Effector CD4-positive, alpha-beta T cell (primary cell): ENCODE measurements around the gene NIPAL1.
"Not testable (repeated sequence)": the region's sequence is repeated elsewhere in the genome, so short reads cannot be mapped to it uniquely, and the experiment has no call there.

Experiments used
- DNase-seq: peaks from one replicate; pipeline ENCODE4 v3.0.0-alpha.2; 2020
- total RNA-seq: gene quantifications from one replicate; lab custom pipeline; 2026; lab: John Stamatoyannopoulos, UW

The NIPAL1 gene
- total RNA-seq: 0.75 reads per million

DNA sequence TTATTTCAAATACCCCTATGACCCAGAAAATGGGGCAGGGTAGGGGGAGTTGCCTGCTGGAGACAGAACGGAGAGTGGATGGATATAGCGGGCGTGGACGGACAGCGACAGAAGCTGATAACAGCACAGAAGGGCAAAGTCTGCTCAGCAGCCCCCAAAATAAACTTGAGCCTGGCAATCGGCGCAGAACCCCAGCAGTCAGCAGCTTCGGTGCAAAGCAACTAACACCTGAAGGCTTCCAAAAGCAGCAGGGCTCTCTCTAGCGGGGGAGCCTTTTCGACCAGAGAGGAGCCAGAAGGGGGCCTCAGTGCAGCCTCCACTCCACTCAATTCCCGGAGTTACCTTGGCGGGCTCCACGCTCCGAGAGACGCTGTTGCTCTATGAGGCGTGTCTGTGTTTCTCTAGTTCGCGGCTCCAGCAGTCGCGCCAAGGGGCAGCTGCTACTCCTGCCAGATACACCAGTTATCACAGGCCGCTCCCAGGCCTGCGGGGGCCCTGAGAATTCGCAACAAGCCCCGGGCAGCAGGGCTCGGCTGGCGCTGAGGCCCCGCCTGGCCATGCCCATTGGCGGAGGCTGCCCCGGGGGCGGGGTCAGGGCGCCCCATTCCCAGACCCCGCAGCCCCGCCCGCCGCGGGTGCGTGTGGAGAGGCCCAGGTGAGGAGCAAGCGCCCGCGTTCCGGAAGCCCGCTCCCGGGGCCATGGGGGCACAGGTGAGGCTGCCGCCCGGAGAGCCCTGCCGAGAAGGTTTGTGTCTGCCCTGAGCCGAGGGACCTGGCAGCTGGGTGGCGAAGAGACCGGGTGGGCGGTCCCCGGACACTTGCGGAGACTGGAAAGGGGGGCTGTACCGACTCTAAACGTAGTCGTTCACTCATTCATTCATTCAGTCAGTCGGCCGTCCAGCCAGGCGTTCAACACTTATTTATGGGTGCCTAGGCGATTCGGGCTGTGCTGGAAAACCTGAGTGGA lies at the start of gene NIPAL1, which contains the start of gene CNGA1:
Gene NIPAL1 (plus strand): TSS at position 632 of the 967 bp plus-strand sequence. CDS start 68 bp downstream, at position 700.
Gene CNGA1 (minus strand): TSS at position 541 of the 967 bp plus-strand sequence. CDS start 63,992 bp downstream, outside the sequence.
- DNase-seq: peak; percentile 64

DNA sequence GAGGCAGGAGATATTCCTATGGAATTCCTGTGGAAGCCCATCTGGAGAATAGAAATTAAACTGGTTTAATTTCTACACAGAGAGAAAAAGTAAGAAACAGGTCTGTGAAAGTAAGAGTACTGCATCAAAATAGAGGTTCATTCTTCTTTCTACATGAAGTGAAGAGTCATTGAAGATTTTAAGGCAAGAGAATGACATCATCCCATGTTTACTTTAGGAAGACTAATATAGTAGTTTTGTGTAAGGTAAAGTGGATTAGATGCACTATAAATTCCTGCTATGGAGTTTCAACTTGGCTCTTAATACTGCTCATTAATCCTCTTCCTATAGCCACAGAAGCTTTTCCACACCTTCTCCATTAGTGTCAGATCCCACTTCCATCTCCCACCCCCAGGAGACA lies 47.7 kb upstream of the NIPAL1 start:
- no peak for DNase-seq

DNA sequence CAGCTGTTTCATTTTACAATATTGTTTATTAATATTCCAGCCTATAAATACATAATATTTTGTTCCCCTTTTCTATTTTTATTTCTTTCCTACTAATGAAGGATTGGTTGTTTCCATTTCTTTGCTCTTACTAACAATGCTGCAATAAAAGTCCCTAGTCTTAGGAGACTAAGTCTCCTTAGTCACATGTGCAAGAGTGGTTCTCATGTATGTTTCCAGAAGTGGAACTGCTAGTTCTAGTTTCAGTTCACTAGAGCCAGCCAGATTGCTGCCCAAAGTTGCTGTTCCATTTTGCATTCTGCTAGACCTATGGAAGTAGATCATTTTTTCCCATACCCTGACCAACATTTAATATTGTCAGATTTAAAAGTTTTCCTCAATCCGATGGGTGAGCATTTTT lies 44.4 kb upstream of the NIPAL1 start:
- no peak for DNase-seq

DNA sequence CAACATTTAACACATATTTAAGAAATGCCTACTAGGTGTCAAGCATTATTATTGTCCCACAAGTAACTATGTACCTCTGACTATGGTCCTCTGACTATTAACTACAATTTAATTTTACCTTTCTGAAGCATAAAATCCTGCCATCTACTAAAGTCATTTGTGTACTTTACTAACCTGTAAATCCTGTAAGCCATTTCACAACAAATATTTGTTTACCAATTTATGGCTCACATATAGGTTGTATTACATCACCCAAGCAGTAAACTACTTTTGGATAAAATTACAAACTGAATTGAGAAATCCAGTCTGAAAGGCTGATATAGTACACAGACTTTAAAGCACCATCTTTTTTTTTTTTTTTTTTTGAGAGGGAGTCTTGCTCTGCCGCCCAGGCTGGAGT lies 43.9 kb upstream of the NIPAL1 start:
- no peak for DNase-seq

DNA sequence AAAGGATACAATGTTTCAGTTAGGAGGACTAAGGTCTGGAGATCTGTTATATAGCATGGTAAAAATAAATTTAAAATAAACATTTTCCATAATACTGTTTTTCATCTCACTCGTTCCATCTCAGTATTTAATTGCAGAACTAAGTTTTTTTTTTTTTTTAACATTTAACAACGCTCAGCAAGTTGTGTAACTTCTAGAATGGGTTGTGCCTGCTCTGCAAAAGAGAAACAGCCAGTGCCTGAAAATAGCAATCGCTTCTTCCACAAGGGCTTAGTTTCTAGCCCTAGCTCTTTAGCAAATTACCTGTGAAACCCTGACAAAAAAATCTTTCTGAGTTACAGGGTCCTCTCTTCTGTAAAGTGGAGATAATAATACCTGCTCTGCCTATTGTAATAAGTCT lies 42.0 kb upstream of the NIPAL1 start:
- no peak for DNase-seq

DNA sequence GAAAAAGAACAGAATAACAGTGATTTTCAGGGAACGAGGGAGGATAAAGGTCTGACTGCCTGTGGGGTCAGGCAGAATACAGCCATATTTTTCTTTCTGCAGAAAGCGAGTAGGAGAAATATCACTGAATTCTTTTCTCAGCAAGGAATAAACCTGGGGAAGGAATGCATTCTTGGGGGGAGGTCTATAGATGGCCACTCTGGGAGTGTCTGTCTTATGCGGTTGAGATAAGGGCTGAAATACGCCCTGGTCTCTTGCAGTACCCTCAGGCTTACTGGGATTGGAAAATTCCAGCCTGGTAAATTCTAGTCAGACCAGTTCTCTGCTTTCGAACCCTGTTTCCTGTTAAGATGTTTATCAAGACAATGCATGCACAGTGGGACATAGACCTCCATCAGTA lies 26.4 kb upstream of the NIPAL1 start:
- no peak for DNase-seq

DNA sequence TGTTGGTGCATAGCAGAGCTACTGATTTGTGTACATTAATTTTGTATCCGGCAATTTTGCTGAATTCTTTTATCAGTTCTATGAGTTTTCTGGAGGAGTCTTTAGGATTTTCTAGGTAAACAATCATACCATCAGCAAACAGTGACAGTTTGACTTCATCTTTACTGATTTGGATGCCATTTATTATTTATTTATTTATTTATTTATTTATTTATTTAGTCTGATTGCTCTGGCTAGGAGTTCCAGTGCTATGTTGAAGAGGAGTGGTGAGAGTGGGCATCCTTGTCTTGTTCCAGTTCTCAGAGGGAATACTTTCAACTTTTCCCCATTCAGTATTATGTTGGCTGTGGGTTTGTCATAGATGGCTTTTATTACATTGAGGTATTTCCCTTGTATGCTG lies 24.1 kb upstream of the NIPAL1 start:
- DNase-seq: not testable (repeated sequence)

DNA sequence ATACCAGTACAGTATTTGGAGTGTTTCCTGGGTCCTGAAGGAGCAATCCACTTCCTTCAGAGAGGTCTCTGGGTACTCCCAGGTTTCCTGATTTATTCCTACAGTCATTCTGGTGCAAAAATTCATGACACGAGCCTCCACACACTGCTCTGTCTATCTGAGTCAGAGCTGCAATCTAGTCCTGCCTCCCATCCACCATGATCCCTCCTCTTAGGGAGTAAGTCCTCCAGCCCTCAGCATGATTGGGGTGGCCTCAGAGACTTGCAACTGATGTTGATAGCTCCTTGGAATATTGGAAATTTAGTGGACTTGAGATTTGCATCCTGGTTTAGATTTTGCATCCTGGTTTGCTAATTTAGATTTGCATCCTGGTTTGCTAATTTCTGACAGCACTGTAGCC lies 20.6 kb upstream of the NIPAL1 start:
- no peak for DNase-seq

DNA sequence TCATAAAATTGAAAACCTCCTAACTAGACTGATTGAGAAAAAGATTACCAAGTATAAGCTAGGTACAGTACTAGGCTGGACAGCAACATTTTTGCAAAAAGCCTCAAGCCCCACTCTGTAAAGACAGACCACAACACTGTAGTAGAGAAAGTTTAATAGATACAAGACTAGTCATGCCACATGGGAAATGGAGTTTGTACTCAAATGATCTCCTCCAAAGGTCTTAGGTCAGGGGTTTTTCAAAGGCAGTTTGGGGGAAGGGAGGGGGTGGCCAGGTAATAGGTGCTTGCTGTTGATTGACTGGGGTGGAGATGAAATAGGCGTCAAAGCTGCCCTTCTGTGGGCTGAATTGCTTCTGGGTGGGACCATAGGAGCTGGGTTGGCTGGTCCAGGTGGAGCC lies 14.3 kb upstream of the NIPAL1 start:
- no peak for DNase-seq

DNA sequence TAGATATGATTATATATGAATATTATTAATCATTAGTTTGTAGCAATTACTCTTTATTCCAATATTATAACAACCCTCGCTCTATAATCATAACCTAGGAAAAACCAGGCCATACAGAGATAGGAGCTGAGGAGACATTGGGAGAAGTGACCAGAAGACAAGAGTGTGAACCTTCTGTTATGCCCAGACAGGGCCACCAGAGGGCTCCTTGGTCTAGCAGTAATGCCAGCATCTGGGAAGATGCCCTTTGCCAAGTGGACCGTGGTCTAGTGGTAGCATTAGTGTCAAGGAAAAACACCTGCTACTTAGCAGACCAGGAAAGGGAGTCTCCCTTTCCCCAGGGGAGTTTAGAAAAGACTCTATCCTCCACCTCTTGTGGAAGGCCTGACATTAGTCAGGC lies 13.0 kb upstream of the NIPAL1 start:
- not testable (repeated sequence) for DNase-seq

DNA sequence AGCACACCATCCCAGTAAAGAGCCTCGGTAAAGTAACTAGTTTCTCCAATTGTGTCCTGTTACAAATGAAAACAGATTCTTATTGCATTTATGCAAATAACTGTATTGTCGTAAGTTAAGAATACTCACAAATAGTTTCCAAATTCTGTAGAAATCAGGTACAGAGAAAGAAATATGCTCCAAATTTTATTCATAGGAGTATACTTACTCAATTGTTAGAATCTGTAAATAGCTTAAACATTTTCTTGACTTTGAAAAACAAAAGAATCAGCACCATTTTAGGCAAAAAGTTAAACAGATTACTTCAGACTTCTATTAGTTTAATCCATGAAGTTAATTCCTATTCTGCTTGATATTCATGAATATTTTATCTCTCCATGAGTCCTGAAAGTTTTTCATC lies 10.8 kb upstream of the NIPAL1 start:
- no peak for DNase-seq

DNA sequence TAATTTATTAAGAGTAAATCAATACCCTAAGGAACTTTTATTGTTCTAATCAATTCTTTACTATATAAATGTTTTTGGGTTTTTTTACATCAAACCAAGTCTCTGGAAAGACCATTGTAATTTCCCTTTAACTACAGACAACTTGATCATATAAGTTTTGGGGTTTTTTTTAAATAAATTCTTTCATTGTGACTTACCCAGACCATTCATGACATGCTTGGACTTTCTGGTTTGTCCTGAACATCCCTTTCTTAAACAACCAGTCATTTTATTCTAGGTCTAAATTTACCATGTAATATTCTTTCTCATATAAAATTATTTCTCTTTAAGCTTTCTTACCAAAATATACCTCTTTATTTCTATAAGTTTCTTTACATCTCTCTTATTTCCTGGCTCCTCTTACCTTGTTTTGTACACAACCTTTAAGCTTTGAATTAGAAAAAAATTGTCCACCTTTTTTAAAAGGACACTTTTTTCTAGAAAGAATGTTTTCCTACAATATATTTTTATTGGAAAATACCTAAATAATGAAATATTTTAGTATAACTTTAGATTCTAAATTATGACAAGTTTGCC lies 8.5 kb upstream of the NIPAL1 start:
- DNase-seq: no peak

DNA sequence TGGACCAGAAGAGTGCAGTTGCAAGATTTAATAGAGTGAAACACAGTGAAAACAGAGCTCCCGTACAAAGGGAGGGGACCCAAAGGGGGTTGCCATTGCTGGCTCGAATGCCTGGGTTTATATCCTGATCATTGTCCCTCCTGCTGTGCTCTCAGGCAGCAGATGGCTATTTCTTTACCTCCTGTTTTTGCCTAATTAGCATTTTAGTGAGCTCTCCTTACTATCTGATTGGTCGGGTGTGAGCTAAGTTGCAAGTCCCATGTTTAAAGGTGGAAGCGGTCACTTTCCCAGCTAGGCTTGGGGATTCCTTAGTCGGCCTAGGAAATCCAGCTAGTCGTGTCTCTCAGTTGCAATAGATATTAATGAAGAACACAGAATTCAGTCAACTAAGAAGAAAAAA lies 5.7 kb upstream of the NIPAL1 start:
- not testable (repeated sequence) for DNase-seq

DNA sequence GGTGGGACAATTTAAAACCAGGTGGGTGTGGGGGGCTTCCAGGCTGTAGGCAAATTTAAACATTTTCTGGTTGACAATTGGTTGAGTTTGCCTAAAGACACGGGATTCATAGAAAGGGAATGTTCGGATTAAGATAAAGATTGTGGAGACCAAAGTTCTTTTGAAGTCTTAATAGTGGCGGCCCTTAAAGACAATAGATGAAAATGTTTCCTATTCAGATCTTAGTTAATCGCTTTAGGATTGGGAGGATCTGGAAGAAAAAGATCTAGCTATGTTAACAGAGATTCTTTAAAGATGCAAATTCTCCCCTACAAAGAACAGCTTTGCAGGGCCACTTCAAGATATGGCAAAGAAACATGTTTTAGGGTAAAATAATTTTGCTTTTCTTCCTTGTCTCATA lies 4.8 kb upstream of the NIPAL1 start:
- no peak for DNase-seq

DNA sequence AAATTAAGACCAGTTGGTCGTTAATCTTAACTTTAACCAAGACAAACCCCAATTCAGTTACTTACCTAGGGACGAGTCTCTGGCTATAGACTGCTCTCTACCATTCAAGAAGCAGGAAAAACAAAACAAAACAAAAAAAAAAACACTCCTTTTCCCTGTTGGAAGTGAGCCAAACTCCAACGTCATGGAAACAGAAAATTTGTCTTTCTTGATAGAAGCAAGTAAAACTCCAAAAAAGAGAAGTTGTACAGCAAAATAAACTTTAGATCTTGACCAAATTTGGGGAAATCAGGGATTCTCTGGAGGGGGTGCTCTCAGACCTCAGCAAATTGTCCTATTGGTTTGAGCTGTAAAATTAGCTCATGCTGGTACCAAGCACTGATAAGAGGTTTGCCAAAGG lies 3.7 kb upstream of the NIPAL1 start:
- no peak for DNase-seq

DNA sequence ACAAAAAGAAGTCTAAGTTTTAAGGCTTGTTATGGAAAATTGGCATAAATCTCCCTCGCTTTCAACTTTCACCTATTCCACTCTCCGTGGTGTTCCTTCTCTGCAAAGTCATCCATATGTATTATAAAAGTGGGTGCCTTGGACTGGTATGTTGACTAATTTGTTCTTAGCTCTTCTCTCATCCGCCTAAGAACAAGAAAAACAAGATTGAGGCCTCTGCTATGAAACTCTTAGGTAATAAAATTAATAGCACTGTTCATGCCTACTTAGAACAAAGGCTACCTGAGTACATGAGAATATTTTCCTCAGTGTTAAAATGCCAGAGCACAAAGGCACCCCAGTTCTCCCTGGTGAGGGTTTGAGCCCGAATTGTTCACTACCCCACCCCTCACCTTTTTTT lies 1.4 kb upstream of the NIPAL1 start:
- DNase-seq: no peak

DNA sequence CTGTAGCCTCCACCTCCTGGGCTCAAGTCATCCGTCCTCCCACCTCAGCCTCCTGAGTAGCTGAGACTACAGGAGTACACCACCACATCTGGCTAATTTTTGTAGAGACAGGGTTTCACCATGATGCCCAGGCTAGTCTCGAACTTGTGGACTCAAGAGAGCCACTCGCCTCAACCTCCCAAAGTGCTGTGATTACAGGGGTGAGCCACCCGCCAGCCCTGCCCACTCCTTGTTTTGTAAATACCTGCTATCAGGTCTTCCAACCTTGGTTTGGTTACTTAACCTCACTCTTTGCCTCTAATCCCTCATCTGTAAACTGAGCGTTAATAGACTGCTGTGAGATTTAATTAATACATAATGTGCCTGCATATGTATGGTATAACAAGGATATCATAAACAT lies 894 bp upstream of the NIPAL1 start:
- no peak for DNase-seq

DNA sequence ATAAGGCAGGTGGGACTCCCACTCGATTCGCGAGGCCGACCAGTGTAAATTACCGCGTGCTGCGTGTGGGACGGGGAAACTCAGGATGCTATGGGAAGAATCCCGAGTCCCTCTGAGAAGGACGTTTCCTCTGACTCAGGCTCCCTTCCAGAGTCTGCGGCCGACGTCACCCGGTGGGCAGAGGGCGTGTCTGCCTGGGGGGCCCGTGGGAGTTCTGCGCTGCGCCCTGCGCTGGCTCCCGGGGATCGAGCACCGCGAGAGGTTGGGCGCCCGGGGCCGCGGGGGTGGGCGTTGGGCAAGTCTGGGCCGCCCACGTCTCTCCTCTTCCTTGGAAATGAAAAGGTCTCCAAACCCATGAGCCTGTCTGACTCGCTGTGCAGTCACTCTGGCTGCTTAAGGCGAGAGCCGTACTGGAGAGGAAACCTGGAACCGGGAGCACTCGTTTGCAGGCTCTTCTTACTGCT lies 568 bp downstream of the NIPAL1 start:
- DNase-seq: peak; percentile 9

DNA sequence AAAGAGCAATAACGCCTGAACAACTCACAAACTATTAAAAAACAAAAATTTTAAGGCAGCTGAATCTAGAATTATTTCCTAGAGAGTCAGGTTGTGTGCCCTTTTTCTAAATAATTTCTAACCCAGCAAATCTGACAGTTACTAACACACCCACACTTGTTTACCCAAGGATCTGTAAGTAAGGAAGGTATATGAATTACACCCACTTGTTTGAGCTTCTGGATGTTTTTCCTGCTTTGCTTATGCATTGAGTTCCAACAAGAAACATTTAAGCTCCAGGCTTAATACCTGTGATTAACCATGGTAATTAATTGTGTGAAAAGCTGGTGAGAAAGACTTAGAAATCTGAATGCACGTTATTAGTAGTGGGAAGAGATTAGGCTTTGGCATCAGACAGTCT lies 1.5 kb downstream of the NIPAL1 start:
- no peak for DNase-seq

DNA sequence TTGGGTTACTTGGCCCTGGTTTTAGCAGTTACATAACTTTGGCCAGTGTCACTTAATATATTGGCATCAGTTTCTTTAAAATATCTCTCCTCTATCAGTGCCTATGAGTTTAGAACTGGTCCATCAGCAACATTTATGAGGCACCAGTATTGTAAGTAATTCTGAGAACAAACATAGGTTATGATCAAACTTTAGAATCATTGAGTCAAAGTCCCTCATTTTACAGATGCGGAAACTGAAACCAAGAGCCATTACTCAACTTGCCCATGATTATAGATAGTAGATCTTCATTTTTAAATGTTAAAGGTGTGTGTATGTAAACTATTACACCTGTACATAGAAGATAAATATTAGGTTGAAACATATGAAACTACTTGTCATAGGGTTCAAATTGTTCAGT lies 4.5 kb downstream of the NIPAL1 start:
- DNase-seq: no peak

DNA sequence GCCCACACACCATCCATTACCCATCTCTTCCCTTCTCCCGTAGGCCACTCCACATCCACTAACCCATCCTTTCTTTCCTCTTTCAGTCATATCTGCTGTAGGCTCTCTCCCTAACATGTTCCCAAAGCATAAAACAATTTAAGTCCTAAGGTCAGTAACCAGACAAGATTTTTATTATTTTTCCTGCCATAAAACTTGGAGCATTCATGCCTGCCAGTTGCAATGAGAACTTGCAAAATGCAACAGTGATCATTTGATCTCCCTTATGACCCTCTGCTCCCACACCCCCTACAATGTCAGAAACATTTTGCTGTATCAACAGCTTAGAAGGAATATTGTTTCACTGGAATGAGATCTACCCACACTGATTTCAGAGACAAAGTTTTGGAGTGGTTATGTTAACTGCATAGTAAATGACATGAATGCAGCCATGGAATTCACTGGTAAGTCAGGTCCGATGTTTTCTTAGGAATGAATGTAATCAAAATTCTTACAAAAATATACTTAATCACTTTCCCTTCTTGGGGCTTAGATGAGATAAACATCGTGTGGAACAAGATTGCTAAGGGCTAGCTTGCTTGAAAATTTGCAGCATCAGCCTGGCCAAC lies 5.7 kb downstream of the NIPAL1 start:
- DNase-seq: no peak

DNA sequence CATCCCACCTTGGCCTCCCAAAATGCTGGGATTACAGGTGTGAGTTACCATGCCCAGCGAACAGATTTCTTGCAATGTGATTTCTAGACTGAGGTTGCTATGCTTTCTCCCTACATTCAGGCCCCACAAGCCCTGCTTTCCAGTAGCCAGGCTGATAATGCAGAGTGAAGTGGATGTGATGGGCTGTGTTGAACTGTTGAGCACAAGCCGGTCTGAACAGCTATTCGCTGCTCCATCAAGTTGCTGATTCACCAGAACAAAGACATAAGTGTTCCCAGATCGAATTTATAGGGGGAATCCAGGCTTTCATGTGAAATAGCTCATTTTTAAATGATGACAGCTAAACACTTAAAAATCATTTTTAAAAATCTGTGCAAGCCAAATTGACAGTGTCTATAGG lies 8.0 kb downstream of the NIPAL1 start:
- no peak for DNase-seq

DNA sequence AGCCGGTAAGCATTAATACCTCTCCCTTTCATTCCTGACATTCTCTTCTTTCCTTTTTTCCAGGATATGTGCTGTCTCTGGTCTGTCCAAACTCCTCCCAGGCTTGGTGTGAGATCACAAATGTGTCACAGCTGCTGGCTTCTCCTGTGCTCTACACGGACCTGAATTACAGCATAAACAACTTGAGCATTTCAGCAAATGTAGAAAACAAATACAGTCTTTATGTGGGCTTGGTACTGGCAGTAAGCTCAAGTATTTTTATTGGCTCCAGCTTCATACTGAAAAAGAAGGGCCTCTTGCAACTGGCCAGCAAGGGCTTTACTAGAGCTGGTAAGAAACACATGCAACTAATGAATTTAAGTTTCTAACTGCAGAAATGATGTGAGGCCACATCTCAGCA lies 8.4 kb downstream of the NIPAL1 start:
- no peak for DNase-seq

DNA sequence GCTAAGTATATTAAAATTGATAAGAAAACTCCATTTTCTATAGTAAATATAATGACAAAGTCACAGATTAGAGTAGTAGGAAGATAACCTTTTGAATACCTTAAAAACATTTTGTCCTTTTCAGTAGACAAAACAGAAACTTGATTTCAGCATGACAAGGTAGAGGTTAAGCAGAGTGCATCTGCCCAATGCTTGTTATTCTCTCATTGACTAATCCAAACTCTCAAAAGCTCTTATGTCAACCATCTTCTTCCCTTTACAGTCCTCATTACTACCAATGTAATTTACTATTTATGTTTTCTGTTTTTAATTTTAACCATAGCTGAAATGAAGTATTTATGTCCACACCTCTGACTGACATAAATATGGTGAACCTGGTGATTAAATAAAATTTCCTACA lies 11.1 kb downstream of the NIPAL1 start:
- DNase-seq: no peak
